HCT116 (cell line): ENCODE results near the gene TUBA1C.
"Not testable (repeated sequence)": the region's sequence is repeated elsewhere in the genome, so short reads cannot be mapped to it uniquely, and the experiment has no call there.

Source experiments
- CEBPB ChIP-seq: IDR thresholded peaks from 2 replicates; pipeline ENCODE4 v1.6.1; 2012; ENCODE audit warnings: low read depth
- EZH2 ChIP-seq: fragments of 200-600 bp; sonication (generic); IDR thresholded peaks from 2 replicates; pipeline ENCODE4 v1.6.1; 2017; ENCODE audit warnings: antibody characterized with exemption, mixed run types
- POLR2A ChIP-seq: IDR thresholded peaks from 2 replicates; pipeline ENCODE4 v1.7.0; 2011; ENCODE audit warnings: borderline replicate concordance; ENCODE audit not compliant: insufficient read depth, insufficient read length; ENCODE audit errors: extremely low read depth
- POLR2AphosphoS5 ChIP-seq: IDR thresholded peaks from 2 replicates; pipeline ENCODE4 v1.6.1; 2011; ENCODE audit warnings: mild to moderate bottlenecking, low read depth, low read length, moderate library complexity
- SP1 ChIP-seq: IDR thresholded peaks from 2 replicates; pipeline ENCODE4 v1.6.1; 2012; ENCODE audit warnings: low read depth
- YY1 ChIP-seq: IDR thresholded peaks from 2 replicates; pipeline ENCODE4 v1.6.1; 2011; ENCODE audit warnings: low read length, low read depth, moderate library complexity, mild to moderate bottlenecking; ENCODE audit not compliant: insufficient replicate concordance; ENCODE audit errors: extremely low read depth
- ZFX ChIP-seq: fragments of 450-650 bp; IDR thresholded peaks from 2 replicates; pipeline ENCODE4 v1.6.1; 2017
- TF ChIP-seq, protein P1 (sequence below), 3 experiments: fragments of 200-600 bp in 1 of 3; sonication (generic) in 1 of 3; IDR thresholded peaks in 2 of 3; conservative IDR thresholded peaks in 1 of 3; 2 replicates each; pipeline ENCODE4 v1.5.1; 2012 to 2017; ENCODE audit warnings: low read depth in 2 of 3, low read length in 2 of 3, antibody characterized with exemption in 1 of 3, borderline replicate concordance in 1 of 3, control low read depth in 1 of 3, mild to moderate bottlenecking in 1 of 3, mixed read lengths in 1 of 3, mixed run types in 1 of 3, moderate library complexity in 1 of 3; ENCODE audit not compliant: insufficient read depth in 1 of 3
- TF ChIP-seq, protein P2 (sequence below): IDR thresholded peaks from 2 replicates; pipeline ENCODE4 v1.6.1; 2012; ENCODE audit warnings: low read depth
- TF ChIP-seq, protein P3 (sequence below): IDR thresholded peaks from 2 replicates; pipeline ENCODE4 v1.6.1; 2011; ENCODE audit warnings: mild to moderate bottlenecking, low read length, moderate library complexity; ENCODE audit not compliant: insufficient replicate concordance; ENCODE audit errors: extremely low read depth
- TF ChIP-seq, protein P4 (sequence below): IDR thresholded peaks from 2 replicates; pipeline ENCODE4 v1.6.1; 2012

DNA sequence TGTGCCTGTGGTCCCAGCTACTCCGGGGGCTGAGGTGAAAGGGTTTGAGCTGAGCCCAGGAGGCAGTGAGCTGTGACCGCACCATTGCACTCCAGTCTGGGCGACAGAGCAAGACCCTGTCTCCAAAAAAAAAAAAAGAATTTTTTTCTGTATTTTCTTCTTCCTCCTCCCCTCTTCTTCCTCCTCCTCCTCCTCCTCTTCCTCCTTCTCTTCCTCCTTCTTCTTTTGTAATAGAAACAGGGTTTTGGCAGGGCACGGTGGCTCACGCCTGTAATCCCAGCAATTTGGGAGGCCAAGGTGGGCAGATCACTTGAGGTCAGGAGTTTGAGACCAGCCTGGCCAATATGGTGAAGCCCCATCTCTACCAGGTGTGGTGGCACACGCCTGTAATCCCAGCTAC is 15.7 kb downstream of the TUBA1C start:
- not testable (repeated sequence) for TF ChIP-seq SP1, EZH2, POLR2A, CEBPB, ZFX, POLR2AphosphoS5, YY1
- TF ChIP-seq, protein P1, sequence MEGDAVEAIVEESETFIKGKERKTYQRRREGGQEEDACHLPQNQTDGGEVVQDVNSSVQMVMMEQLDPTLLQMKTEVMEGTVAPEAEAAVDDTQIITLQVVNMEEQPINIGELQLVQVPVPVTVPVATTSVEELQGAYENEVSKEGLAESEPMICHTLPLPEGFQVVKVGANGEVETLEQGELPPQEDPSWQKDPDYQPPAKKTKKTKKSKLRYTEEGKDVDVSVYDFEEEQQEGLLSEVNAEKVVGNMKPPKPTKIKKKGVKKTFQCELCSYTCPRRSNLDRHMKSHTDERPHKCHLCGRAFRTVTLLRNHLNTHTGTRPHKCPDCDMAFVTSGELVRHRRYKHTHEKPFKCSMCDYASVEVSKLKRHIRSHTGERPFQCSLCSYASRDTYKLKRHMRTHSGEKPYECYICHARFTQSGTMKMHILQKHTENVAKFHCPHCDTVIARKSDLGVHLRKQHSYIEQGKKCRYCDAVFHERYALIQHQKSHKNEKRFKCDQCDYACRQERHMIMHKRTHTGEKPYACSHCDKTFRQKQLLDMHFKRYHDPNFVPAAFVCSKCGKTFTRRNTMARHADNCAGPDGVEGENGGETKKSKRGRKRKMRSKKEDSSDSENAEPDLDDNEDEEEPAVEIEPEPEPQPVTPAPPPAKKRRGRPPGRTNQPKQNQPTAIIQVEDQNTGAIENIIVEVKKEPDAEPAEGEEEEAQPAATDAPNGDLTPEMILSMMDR (IDR thresholded peaks at IDR 0.05 in 2 of 3, conservative IDR thresholded peaks at IDR 0.05 in 1 of 3; ENCODE audit: borderline replicate concordance in 1 of 3, insufficient read depth in 1 of 3, low read depth in 2 of 3, low read length in 2 of 3) = not testable (repeated sequence)
- TF ChIP-seq, protein P2, sequence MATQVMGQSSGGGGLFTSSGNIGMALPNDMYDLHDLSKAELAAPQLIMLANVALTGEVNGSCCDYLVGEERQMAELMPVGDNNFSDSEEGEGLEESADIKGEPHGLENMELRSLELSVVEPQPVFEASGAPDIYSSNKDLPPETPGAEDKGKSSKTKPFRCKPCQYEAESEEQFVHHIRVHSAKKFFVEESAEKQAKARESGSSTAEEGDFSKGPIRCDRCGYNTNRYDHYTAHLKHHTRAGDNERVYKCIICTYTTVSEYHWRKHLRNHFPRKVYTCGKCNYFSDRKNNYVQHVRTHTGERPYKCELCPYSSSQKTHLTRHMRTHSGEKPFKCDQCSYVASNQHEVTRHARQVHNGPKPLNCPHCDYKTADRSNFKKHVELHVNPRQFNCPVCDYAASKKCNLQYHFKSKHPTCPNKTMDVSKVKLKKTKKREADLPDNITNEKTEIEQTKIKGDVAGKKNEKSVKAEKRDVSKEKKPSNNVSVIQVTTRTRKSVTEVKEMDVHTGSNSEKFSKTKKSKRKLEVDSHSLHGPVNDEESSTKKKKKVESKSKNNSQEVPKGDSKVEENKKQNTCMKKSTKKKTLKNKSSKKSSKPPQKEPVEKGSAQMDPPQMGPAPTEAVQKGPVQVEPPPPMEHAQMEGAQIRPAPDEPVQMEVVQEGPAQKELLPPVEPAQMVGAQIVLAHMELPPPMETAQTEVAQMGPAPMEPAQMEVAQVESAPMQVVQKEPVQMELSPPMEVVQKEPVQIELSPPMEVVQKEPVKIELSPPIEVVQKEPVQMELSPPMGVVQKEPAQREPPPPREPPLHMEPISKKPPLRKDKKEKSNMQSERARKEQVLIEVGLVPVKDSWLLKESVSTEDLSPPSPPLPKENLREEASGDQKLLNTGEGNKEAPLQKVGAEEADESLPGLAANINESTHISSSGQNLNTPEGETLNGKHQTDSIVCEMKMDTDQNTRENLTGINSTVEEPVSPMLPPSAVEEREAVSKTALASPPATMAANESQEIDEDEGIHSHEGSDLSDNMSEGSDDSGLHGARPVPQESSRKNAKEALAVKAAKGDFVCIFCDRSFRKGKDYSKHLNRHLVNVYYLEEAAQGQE = not testable (repeated sequence)
- TF ChIP-seq, protein P3, sequence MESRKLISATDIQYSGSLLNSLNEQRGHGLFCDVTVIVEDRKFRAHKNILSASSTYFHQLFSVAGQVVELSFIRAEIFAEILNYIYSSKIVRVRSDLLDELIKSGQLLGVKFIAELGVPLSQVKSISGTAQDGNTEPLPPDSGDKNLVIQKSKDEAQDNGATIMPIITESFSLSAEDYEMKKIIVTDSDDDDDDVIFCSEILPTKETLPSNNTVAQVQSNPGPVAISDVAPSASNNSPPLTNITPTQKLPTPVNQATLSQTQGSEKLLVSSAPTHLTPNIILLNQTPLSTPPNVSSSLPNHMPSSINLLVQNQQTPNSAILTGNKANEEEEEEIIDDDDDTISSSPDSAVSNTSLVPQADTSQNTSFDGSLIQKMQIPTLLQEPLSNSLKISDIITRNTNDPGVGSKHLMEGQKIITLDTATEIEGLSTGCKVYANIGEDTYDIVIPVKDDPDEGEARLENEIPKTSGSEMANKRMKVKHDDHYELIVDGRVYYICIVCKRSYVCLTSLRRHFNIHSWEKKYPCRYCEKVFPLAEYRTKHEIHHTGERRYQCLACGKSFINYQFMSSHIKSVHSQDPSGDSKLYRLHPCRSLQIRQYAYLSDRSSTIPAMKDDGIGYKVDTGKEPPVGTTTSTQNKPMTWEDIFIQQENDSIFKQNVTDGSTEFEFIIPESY = not testable (repeated sequence)
- TF ChIP-seq, protein P4, sequence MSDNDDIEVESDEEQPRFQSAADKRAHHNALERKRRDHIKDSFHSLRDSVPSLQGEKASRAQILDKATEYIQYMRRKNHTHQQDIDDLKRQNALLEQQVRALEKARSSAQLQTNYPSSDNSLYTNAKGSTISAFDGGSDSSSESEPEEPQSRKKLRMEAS = not testable (repeated sequence)
